Kidney capillary endothelial cell (primary cell): ENCODE results near the gene F11R.
A peak's percentile ranks its signal among the peaks of the same experiment; 100 is the strongest.
"Not testable (repeated sequence)": the region's sequence is repeated elsewhere in the genome, so short reads cannot be mapped to it uniquely, and the experiment has no call there.

ENCODE experiments used
- DNase-seq: peaks from one replicate; pipeline ENCODE4 v3.0.0-alpha.2; 2018; ENCODE audit warnings: low spot score

Gene F11R

DNA sequence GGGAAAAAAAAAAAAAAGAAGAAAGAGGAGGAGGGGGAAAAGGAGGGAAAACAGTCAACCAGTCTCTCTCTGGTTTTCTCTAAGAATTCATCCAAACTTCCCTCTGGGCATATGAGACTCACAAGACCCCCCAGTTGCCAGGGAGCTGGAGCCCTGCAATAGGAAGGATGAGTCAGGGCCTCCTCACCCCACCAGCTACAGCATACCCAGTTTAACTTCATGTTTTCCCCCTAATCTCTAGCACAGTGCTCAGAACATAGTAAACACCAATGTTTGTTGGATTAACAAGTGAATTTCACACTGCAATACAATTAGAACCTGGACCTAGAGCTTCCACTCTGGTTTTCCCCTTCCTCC lies 7.8 kb downstream of the F11R start:
- peak; percentile 63 for DNase-seq

DNA sequence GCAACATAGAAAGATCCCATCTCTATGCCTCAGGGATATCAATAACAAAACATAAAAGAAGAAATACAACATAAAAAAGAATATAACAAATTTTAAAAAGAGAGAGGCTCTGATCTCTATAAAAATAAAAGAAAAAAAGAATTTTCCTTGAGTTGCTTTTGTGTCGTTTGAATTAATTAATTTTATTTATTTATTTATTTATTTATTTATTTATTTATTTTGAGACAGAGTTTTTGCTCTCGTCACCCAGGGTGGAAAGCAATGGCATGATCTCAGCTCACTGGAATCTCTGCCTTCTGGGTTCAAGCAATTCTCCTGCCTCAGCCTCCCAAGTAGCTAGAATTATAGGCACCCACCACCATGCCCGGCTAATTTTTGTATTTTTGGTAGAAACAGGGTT lies 8.5 kb downstream of the F11R start:
- no peak for DNase-seq

DNA sequence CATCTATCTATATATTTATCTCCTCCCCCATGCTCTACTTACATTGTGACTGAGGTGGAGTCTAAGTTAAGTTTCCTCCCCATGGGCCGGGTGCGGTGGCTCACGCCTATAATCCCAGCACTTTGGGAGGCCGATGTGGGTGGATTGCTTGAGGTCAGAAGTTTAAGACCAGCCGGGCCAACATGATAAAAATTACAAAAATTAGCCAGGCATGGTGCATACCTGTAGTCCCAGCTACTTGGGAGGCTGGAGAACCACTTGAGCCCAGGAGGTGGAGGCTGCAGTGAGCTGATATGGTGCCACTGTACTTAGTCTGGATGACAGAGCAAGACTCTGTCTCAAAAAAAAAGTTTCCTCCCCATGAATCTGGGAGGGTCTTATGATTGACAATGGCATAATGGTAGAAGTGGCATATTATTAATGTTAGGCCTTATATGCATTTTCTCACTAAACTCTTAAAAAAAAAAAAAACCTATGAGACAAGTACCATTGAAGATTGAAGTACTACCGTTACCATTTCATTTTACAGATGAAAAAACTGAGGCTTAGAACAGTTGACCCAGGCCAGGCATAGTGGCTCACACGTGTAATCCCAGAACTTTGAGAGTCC lies 11.2 kb downstream of the F11R start:
- DNase-seq = no peak

DNA sequence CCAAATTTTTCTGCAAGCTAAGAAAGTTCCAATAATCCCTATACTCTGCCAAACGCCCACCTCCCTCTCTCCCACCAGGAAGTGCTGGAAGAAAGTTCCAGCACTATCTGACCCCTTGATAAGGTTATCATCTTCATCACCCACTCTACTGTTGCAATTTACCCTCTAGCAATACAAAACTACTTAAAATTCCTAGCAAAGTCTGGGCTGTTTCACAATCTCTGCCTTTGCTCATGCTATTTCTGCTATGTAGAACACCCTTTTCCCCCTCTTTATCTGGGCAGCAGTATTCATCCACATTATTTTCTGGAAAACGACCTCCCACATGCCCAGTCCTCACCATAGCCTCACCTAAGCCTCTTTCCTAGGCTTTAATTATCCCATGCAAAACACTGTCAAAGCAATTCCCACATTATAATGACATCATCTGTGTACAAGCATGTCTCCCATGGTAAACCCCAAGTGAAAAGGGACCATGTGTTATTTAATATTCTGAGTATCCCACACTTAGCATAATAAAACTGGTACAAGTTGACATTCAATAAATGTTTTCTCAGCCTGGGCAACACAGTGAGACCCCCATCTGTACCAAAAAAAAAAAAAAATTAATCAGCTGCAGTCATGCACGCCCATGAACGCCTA lies 12.0 kb downstream of the F11R start:
- DNase-seq = no peak

DNA sequence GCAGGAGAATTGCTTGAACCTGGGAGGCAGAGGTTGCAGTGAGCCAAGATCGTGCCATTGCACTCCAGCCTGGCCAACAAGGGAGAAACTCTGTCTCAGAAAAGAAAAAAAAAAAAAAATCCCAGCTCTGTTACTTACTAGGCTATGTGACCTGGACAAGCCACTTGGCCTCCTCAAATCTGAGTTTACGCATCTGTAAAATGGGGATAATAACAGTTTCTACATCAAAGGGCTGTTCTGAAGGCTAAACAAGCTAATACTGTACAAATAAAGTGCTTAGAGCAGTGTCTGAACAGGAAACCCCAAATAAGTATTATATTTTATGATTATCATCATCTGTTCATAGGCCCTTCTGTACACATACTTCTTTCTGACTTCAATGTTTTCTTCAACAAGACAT lies 13.6 kb downstream of the F11R start:
- no peak for DNase-seq

DNA sequence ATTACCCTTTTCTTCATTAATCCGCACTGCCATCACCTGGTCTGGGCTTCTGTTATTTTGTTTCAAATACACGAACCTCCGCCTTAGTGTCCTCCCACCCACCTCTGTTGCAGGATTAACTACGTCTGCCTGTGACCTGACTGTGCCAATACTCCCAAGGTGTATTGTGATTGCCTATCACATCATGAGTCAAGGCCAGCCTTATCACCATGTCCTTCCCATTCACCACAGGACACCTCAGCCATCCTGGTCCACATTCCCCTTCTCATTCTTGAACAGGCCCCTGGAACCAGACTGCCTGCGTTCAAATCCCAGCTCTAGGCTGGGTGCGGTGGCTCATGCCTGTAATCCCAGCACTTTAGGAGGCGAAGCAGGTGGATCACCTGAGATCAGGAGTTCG lies 14.4 kb downstream of the F11R start:
- no peak for DNase-seq

DNA sequence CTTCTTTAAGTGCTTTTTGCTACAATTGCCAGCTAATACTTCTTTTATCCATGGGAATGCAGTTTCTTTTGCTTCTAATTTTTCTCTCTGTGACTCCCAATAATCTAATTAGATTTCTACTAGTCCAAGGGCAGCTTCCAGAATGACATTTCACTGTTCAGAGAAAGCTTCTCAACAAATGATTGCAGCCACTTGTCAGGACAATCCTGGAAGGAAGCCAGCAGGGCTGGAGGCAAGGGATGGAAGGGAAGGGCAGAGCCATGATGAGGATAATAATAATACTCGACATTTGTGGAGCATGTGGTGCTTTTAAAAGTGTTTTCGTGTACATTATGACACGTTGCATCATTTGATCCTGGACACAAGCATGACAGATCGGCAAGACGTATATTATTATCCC lies 19.4 kb downstream of the F11R start:
- DNase-seq = no peak

DNA sequence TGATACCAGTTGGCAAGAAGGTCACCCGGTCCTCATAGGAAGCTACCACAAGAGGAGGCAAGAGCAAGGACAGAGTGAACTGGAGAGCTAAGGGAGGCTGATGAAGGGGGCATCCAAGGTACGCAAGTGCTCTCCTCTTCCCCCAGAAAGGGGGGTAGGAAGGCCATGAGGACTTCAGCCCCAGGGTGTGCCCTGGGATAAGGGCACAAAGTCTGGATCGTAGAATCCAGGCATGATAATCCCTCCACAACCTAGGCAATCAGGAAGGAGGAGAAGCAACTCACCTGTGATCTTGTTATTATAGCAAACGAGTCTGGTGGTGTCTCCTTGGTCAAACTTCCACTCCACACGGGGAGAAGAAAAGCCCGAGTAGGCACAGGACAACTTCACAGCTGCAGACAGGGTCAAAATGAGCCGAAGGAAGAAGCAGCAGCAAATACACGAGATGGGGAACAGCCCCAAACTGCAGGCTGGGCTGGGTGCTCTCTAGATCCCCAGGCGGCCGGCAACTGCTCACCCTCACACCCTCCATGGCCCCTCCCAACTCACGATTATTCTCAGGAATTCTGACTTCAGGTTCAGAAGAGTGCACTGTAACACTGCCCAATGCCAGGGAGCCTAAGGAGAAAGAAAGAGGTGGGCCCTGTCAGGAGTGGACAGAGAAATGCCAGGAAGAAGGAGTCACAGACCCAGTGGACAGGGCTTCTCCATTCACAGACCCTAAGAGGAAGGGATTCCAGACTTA lies 20.0 kb downstream of the F11R start:
- no peak for DNase-seq

DNA sequence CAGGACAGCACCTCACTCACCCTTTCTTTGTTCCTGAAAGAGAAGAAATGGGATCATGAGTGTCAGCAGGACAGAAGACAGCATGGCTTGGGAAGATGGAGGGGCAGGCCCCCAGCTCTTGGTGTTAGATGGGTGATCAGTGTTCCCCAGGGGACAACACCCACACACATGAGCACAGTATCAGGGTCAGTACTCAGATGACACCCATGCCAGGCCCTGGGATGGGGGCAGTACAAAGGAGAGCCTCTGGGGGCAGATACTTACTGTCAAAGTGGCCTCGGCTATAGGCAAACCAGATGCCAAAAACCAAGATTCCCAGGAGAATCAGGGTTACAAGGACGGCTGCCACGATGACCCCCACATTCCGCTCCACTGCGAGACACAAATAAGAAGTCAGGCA lies 21.6 kb downstream of the F11R start:
- no peak for DNase-seq

DNA sequence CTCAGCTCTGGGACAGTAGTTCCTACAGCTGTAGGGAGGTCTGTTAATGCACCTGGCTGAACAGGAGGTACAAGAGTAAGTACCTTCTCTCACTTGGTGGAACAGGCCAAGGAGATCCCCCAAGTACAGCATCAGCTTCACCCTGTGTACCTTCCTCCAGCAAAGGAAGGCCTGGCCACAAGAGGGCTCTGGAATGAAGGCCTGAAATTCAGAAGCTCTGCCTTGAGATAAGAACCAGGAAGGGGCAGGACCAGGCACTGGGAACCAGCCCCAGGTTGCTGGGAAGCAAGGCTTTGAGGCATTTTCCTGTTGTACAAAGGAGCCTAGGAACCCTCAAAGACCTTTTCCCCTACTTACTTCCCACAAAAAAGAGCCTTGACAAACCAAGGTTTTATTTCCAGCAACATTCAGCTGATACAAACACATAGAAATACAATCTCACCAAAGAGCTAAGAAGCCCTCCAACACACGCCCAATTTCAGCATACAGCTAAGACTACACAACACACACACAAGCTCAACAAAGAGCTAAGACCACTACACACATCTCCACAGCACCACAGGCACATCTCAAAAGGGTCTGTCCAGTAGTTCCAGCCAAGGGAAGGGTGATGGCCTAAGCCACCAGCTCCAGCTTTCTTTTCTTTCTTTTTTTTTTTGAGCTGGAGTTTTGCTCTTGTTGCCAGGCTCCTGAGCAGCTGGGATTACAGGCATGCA lies 23.5 kb downstream of the F11R start:
- peak; percentile 60 for DNase-seq

DNA sequence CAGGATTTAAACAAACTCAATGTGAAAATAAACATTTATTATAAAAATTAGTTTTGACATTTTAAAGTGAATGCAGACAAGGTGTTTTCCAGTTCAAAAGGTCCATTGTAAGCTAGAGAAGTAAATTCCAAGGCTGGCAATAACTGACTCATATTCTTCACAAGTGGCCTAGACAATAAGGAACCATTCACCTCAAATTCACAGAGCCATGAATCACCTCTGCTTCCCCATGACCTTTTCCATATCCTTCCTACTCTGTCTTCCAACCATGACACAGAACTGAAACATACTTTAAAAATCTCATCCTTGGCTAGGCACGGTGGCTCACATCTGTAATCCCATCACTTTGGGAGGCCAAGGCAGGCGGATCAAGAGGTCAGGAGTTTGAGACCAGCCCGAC lies 24.8 kb downstream of the F11R start:
- DNase-seq = peak; percentile 99

DNA sequence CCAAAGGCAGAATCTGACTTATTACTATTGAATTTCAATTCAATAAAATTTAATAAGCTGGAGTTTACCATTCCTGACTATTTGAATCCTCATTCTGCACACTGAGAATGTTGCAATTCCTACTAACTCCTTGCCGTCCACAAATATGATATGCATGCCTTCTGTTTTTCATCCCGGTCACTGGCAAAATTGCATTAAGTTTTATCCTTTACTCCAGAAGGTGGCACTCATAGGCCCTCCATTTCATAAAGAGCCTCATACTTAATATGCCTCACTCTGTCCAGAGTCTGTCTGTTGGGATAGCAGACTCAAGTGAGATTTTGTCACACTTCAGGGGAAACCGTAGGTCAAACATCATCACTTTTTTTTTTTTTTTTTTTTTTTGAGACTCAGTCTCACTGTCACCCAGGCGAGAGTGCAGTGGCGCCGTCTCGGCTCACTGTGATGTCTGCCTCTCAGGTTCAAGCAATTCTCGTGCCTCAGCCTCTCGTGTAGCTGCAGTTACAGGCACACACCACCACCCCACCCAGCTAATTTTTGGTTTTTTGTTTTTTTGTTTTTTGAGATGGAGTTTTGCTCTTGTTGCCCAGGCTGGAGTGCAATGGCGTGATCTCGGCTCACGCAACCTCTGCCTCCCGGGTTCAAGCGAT lies 27.3 kb downstream of the F11R start:
- peak; percentile 56 for DNase-seq

DNA sequence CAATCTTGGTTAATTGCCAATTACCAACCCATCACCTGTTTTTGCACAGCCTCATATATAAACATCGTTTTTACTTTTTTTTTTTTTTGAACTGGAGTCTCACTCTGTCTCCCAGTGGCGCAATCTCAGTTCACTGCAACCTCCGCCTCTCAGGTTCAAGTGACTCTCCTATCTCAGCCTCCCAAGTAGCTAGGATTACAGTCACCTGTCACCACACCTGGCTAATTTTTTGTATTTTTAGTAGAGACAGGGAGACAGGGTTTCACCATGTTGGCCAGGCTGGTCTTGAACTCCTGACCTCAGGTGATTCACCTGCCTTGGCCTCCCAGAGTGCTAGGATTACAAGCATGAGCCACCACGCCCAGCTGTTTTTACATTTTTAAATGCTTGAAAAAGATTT lies 28.9 kb downstream of the F11R start:
- not testable (repeated sequence) for DNase-seq

DNA sequence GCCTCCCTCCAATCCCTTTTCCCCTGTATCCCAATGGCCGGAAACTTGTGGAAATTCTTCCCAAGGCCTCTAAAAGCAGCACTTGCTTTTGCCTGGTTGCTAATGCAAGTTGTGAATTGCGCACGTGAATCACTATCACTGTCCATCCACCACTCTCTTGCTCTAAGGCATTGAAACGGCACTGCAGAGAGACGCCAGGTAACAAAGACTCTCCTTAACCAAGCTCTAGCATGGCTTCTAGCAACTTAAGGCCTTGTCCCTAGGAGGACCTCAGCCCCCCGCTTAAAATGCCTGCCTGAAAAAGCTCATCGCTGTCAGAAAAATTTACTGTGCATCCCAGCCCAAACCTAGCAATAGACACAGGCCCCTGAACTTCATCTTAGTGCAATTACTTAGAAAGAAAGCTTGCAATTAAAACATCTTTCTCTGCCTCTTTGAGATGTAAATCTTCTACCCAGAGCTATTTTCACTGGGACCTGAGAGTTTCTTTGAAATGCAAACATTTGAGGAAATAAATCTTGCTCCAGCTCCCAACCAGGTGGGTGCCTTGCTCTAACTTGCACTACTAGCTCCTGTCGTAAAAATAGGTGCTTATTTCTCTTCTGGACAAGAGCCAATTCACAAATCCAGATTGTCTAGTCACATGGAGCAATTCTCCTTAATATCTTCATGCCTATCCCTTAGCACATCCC lies 33.4 kb downstream of the F11R start:
- no peak for DNase-seq

DNA sequence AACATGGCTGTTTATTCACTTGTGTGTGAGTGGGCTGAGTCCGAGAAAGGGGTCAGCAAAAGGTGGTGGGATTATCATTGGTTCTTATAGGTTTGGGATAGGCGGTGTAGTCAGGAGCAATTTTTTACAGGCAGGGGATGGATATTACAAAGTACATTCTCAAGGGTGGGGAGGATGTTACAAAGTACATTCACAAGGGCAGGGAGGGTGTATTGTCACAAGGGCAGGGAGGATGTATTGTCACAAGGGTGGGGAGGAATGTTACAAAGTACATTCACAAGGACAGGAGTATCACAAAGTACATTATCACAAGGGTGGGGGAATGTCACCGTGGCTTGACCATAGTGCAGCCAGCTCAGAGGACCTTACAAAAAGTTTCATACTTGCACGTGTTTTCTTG lies 35.2 kb downstream of the F11R start:
- no peak for DNase-seq

DNA sequence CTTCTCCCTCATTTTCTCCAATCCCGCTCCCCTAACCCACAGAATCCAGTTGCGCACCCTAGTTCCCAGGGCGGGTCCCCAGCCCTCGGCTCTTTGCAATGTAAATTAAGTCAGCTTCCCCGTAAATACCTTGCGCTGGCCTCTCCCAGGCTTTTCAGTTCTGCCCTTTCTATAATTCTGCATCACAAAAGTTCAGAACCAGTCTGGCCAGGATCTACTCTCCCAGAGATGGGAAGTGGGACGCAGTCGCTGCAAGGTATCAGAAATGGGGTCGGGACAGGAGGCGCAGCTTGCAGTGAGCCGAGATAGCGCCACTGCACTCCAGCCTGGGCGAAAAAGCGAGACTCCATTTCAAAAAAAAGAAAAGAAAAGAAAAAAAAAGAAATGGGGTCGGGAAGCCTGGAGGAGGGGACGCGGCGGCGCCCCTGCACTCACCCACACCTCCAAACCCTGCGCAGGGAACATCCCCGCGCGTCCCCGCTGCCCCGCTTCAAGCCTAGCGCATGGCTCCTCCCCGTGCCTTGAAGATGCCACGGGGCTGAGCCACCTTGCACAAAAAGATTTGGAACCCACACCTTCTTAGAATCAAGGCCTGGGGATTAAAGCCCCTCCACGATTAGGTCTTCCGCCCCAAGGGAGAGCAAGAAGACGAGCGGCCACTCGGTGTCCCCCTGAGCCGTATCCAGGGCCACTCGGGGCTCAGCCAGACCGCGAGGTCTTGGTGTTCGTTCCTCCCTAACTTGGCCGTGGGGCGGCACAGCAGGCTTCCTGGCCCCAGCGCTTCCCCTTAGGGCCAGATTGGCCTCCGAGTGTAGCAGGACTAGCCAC lies 39.2 kb downstream of the F11R start:
- DNase-seq = no peak

DNA sequence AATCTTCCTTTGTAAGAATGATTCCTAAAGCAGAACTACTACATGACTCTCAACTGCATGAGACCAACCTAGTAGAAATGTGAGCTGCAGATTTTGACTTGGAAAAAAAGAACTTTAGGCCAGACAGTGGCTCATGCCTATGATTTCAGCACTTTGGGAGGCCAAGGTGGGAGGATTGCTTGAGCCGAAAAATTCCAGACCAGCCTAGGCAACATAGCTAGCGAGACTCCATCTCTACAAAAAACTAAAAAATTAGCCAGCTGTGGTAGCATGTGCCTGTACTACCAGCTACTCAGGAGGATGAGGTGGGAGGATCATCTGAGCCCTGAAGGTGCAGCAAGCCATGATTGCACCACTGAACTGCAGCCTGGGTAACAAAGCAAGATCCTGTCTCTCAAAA lies 41.7 kb downstream of the F11R start:
- no peak for DNase-seq

DNA sequence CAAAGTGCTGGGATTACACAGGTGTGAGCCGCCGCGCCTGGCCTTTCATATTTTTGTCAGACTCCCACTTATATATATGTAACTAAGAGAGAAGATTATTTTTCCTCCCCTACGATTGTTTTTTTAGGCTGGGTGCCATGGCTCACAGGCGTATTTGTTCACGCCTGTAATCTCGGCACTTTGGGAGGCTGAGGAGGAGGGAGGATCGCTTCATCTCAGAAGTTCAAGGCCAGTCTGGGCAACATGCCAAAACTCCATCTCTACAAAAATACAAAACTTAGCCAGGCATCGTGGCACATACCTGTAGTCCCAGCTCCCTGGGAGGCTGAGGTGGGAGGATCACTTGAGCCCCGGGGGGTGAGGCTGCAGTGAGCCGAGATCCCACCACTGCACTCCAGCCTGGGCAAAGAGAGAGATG lies 42.4 kb downstream of the F11R start:
- DNase-seq = no peak

DNA sequence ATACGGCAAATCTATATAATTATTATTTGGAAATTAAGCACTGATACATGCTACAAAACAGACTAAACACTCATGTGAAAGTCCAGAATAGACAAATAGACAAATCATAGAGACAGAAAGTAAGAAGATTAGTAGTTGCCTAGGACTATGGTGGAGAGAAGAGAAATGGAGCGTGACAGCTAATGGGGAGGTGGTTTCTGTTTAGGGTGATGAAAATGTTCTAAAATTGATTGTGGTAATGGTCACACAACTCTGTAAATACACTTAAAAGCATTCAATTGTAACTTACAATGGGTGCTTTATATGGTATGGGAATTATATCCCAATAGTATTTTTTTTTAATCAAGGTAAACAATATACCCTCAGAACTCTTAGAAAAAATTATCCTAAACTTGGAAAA lies 45.9 kb downstream of the F11R start:
- no peak for DNase-seq

DNA sequence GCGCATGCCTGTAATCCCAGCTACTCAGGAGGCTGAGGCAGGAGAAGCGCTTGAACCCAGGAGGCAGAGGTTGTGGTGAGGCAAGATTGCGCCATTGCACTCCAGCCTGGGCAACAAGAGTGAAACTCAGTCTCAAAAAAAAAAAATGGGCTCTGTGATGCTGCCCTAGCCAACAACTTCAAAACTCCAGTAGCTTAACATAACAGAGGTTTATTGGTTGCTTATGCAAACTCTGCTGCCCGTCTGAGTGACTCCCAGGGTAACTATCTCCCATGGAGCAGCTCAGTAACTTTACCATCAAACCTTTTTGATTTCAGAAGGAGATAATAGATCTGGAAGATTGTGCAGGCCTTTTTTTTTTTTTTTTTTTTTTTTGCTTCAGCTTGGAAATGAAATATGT lies 47.5 kb downstream of the F11R start:
- no peak for DNase-seq

DNA sequence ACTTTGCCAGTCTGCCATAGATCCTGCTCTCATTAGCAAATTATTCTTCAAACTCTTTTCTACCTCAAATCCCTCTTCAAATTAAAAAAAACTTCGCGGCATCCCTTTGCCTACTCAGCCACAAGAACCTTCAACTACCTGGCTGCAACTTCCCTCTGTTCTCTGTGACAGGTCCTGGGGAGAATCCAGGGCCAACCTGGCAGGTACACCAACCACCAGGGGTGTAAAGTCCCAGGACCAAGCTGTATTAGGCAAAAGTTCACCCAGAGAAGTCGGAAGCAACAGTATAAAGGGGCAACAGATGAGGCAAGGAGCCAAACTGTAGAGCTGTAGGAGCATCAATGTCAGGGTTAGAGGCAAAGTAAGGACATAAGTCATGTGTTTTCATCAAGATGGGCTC lies 48.0 kb downstream of the F11R start:
- no peak for DNase-seq
